ENCODE data around the gene CMIP. TPM values are rescaled to one million over a fixed set of nuclear protein-coding genes. Genes with fewer than 3 reads are reported as not detected.

Gene CMIP
- polyA plus RNA-seq, 3 donors = 0.85 to 61.9 (median 0.93) TPM

DNA sequence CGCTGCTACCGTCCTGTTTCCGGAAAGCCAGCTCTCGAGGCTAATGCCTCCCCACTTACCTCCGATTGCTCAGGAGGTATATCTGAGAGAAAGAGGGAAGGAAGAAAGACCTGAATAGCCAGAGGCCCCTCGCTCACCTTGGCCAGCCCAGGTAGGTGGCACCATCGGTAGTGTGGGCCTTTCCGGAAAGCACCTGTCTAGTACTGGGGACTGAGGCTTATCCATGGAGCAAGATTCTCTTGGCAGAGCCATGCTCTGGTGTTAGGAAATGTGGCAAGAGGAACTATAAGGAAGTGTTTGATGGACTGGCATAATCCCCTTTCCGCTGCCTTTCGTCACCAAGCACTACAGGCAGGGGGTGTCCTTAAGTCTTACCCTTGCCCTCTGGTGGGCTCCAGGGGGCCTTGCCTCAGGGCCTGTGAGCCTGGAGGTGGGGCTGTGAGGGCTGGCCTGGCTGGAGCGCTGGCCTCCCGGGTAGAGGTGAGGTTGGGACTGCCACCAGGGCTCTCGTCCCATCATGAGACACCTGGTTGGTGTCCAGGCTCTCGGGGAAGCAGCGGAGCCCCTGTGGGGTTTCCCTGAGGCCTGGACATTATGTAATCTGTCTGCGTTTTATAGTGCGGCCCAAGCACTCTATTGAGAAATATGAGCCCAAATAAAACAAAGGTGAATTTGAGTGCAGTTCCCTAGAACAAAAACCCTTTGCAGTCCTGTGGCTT, 2.9 kb downstream of the CMIP start:
- peak overlapping the region; percentile 91 for H3K9ac ChIP-seq (ENCODE audit: insufficient read depth, low read length, poor library complexity, severe bottlenecking)
- peaks cover 75% of the 10 kb centered on the region for H3K79me2 ChIP-seq (ENCODE audit: insufficient read depth, low read length)
- peaks cover 69 to 72% of the 10 kb centered on the region in 2 donors for H3K4me1 ChIP-seq (ENCODE audit: control insufficient read depth in 1 of 2, insufficient read depth in 2 of 2, low read length in 2 of 2)
- peak; percentile 38 for TF ChIP-seq CTCF (IDR thresholded peaks at IDR 0.05)
- DNase-seq = peak; percentile 77 to 92 (median 85)
- peaks cover 0 to 2% of the 10 kb centered on the region in 2 donors for H3K27me3 ChIP-seq (ENCODE audit: control insufficient read depth in 2 of 2, insufficient read depth in 2 of 2, low read length in 2 of 2)
- peaks cover 68% of the 10 kb centered on the region for H4K20me1 ChIP-seq (ENCODE audit: insufficient read depth, low read length)
- Mint-ChIP-seq H3K9me3 (peaks cover 0 to 2% (median 0%) of the 10 kb centered on the region in 7 donors), H3K27me3 (ENCODE audit: low read depth in 3 of 3) (peaks cover 2 to 10% (median 3%) of the 10 kb centered on the region in 3 donors), H3K36me3 (peaks cover 35 to 38% of the 10 kb centered on the region in 2 donors), H3K27ac (peak overlapping the region; percentile 92 to 99 (median 96)), H3K4me3 (peak overlapping the region; percentile 99), H3K4me1 (peaks cover 69% of the 10 kb centered on the region)
- no peak overlapping the region for H2AFZ ChIP-seq (ENCODE audit: insufficient read depth, low read depth, low read length, poor library complexity, severe bottlenecking)
- peak overlapping the region; percentile 92 to 94 (median 94) for H3K4me3 ChIP-seq (replicated peaks in 1 of 3; ENCODE audit: low read depth in 2 of 3, low read length in 3 of 3)
- H3K9me3 ChIP-seq (replicated peaks in 1 of 2; ENCODE audit: control insufficient read depth in 1 of 2, insufficient read depth in 1 of 2, low read length in 2 of 2) = no peaks in the 10 kb centered on the region
- peaks cover 0 to 10% of the 10 kb centered on the region in 2 donors for H3K36me3 ChIP-seq (replicated peaks in 1 of 2; ENCODE audit: control insufficient read depth in 1 of 2, insufficient read depth in 2 of 2, low read length in 2 of 2)
- H3K27ac ChIP-seq (ENCODE audit: low read depth in 1 of 2, low read length in 2 of 2) = peak overlapping the region; percentile 87 to 97
- H3K4me2 ChIP-seq (replicated peaks; ENCODE audit: extremely low read depth, low read length, poor library complexity, severe bottlenecking) = peak overlapping the region; percentile 90
- 62% methylated on average over 8 of the region's 17 CpGs for WGBS (ENCODE audit: insufficient coverage)
- intact Hi-C loops (cut with micrococcal nuclease) = loop anchor here (2.0 to 5.0 kb wide), 4 partner anchors 15 to 47 kb away; no protein-coding TSS in a partner anchor

DNA sequence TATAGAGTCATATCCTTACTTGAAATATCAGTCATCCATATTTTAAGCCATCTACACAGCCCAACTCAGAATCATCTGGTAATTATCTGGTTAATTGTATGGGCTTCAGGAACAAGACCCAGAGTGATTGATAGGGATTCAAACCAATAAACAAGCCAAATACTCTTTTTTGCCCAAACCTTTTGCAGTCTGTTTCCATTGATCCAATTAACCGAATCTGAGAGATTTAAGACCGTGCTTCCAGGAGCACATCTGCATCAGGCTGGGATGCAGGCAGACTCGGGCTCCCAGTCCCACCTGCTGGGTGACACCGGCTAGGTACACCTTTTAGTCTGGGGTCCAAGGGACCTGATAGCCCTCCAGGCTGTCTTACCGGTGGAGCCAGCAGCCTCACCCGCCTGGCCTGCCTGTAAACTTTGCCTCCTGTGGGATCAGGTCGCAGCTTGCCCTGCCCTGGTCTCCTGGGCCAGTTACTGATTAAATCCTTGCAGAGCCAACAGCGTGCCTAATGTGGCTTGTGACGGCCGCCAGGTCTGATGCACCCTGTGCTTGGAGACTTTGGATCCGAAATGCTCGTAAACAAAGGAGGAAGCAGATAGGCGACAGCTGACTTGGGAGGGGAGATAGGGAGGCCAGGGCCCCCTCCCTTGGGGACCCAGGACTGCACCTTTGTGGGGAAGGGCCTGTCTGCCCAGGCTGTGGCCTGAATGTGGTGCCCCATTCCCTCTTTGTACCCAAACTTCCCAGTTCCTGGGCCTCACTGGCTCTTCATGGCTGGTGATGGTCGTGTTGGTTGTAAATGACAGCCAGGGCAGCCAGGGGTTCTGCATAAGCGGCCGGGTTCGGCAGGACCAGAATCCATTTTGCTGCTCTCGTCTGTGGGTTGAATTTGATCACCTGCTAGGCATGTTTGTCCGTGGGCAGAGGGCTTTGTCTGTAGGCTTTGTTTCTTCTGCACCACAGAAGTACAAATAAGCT, 3.8 kb downstream of the CMIP start:
- Mint-ChIP-seq H3K27me3 (ENCODE audit: low read depth in 3 of 3) (peaks cover 0 to 2% (median 0%) of the 10 kb centered on the region in 3 donors), H3K9me3 (peaks cover 0 to 2% (median 0%) of the 10 kb centered on the region in 7 donors), H3K36me3 (peaks cover 35 to 43% of the 10 kb centered on the region in 2 donors), H3K4me3 (peak overlapping the region; percentile 99), H3K27ac (peak overlapping the region; percentile 76 to 99 (median 94)), H3K4me1 (peaks cover 68% of the 10 kb centered on the region)
- intact Hi-C loops (cut with micrococcal nuclease) = loop anchor here in 1 of 2 donors (5.0 kb wide), 1 partner anchor 34 kb away; no protein-coding TSS in a partner anchor
- Histone ChIP-seq H3K36me3 (replicated peaks in 1 of 2; ENCODE audit: control insufficient read depth in 1 of 2, insufficient read depth in 2 of 2, low read length in 2 of 2) (peaks cover 0 to 10% of the 10 kb centered on the region in 2 donors), H3K27me3 (ENCODE audit: control insufficient read depth in 2 of 2, insufficient read depth in 2 of 2, low read length in 2 of 2) (no peaks in the 10 kb centered on the region), H3K4me1 (ENCODE audit: control insufficient read depth in 1 of 2, insufficient read depth in 2 of 2, low read length in 2 of 2) (peaks cover 76 to 77% of the 10 kb centered on the region in 2 donors), H3K27ac (ENCODE audit: low read depth in 1 of 2, low read length in 2 of 2) (peak overlapping the region; percentile 87 to 97), H3K9ac (ENCODE audit: insufficient read depth, low read length, poor library complexity, severe bottlenecking) (peak overlapping the region; percentile 91), H3K79me2 (ENCODE audit: insufficient read depth, low read length) (peaks cover 84% of the 10 kb centered on the region), H3K9me3 (replicated peaks in 1 of 2; ENCODE audit: control insufficient read depth in 1 of 2, insufficient read depth in 1 of 2, low read length in 2 of 2) (no peaks in the 10 kb centered on the region), H3K4me2 (replicated peaks; ENCODE audit: extremely low read depth, low read length, poor library complexity, severe bottlenecking) (peak overlapping the region; percentile 90), H3K4me3 (replicated peaks in 1 of 3; ENCODE audit: low read depth in 2 of 3, low read length in 3 of 3) (peak overlapping the region in 1 of 3 experiments; percentile 94), H4K20me1 (ENCODE audit: insufficient read depth, low read length) (peaks cover 77% of the 10 kb centered on the region), H2AFZ (ENCODE audit: insufficient read depth, low read depth, low read length, poor library complexity, severe bottlenecking) (no peak overlapping the region)
- no peak for TF ChIP-seq CTCF (IDR thresholded peaks at IDR 0.05)
- no peak for DNase-seq
- WGBS (ENCODE audit: insufficient coverage) = 75% methylated on average over 12 of the region's 19 CpGs

All from CD14-positive monocyte (primary cell).